Effector CD8-positive, alpha-beta T cell (primary cell): ENCODE data around the gene SNTB2.
A peak's percentile ranks its signal among the peaks of the same experiment; 100 is the strongest.
"Not testable (repeated sequence)": the region's sequence is repeated elsewhere in the genome, so short reads cannot be mapped to it uniquely, and the experiment has no call there.

ENCODE experiments used
- DNase-seq: peaks from one replicate; lab custom pipeline; 2025; lab: John Stamatoyannopoulos, UW
- total RNA-seq, 4 experiments: gene quantifications; one replicate each; lab custom pipeline; 2026; lab: John Stamatoyannopoulos, UW

The SNTB2 gene
- 24.9 to 47.2 (median 41.6) reads per million in 4 experiments for total RNA-seq

DNA sequence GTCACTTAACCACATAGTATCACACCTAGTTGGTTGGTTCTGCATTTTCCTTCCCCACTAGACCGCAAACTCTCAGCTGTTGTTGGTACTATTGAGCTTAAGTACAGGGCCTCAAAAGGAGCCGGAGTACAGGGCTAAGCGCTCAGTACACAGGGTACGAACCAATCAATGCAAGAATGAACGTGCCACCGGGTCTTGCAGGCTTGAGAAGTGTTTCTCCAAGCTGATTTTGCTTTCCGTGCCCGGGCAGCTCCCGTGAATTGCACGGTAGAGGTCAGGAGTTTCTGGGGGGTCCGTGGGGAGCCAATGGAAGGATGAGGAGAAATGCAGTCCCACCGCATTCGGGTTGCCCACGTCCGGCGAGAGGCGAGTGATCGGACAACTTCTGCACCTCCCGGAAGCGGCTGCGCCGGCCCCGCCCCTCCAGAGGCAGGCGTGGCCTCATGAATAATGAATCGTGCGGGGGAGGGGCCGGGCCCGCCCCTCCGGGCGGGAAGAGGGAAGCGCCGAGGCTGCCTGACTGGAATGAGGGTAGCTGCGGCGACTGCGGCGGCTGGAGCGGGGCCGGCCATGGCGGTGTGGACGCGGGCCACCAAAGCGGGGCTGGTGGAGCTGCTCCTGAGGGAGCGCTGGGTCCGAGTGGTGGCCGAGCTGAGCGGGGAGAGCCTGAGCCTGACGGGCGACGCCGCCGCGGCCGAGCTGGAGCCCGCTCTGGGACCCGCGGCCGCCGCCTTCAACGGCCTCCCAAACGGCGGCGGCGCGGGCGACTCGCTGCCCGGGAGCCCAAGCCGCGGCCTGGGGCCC lies at the start of gene SNTB2:
Gene SNTB2, plus strand, starts transcription at position 523 of the 804 bp plus-strand sequence. Its CDS starts 3 bp downstream, at position 526.
- peak; percentile 76 for DNase-seq

DNA sequence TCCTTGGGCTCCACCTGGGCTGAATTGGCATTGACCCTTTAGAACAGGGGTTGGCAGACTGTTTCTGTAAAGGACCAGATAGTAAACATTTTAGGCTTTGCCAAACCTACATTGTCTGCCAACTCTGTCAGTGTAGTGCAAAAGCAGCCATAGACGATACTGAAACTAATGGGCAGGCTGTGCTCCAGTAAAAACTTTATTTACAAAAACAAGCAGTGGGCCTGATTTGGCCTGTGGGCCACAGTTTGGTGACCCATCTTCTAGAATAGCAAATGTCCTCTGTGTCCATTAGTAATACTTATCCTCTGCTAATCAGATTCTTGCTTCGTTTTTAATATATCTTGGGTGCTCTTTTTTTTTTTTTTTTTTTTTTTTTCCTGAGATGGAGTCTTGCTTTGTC lies 48.4 kb upstream of the SNTB2 start:
- no peak for DNase-seq

DNA sequence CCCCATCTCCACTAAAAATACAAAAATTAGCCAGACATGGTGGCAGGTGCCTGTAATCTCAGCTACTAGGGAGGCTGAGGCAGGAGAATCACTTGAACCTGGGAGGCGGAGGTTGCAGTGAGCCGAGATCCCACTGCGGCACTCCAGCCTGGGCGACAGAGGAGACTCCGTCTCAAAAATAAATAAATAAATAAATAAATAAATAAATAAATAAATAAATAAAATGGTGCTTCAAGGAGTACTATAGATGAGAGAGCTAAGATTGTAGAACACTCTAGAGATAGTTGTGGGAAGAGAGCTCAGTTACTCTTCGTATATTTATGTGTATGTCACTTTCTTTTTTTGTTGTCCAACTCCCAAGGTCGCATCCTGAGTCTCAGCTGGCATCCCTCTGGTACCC lies 47.5 kb upstream of the SNTB2 start:
- DNase-seq = not testable (repeated sequence)

DNA sequence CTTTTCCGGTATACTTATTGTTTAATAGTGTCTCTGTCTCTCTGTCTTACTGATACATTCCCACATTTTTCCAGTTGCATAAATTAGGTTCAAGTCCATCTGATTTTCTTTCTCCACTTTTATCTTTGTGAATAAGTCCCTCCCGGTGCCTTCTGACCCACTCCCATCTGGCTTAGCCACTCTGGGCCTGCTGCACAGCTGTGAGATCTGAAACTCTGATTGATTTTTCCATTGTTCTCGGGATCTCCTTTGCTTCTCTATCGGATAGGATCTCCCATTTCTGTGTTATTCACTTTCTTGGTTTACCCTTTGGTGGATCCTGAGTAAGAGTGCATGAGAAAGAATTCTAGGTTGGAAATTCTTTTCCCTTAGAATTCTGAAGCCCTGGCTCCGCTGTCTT lies 46.0 kb upstream of the SNTB2 start:
- DNase-seq = no peak

DNA sequence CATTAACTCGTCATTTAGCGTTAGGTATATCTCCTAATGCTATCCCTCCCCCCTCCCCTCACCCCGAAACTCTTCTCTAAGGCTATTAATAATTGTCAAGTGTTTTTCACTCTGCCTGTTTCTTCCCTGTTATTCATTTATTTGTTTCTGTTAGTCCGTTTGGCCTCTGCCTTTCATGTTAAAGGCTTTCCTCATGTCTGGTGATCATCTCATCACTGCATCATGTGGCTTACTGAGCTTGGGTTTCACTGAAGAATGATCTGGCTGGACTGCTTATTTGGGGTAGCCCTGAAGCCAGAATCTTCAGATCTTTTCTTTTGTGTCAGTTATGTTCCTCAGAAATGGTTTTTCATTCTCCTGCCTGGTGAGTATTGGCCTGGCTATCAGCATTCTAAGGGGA lies 45.0 kb upstream of the SNTB2 start:
- no peak for DNase-seq

DNA sequence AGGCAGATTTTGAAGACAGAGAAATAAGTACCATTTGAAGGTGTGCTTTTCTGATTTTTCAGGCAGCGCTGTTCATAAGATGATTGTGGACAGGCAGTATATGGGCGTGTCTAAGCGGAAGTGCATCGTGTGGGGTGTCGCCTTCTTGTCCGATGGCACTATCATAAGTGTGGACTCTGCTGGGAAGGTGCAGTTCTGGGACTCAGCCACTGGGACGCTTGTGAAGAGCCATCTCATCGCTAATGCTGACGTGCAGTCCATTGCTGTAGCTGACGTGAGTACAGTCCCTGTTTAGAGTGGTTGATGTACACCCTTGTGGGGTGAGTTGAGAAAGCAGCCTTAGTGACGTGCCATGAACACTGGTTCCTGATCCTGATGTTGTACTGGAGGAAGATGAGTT lies 43.8 kb upstream of the SNTB2 start:
- no peak for DNase-seq

DNA sequence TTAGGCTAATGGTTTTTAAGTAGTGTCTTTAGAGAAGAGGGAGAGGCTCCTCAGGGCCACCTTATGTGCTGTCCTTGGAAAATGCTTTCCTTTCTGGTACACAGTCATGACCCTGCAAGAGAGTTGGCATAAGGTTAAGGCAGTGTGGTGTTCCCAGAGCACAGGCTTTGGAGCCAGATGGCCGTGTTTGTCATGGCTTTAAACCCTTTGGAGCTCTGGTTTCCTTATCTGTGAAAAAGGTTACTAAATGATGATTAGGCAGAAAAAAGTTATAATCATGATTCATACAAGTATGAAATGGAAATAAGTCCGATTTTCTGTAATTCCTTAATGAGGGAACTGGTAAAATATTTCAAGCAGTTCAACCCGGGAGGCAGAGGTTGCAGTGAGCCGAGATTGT lies 41.3 kb upstream of the SNTB2 start:
- DNase-seq = no peak

DNA sequence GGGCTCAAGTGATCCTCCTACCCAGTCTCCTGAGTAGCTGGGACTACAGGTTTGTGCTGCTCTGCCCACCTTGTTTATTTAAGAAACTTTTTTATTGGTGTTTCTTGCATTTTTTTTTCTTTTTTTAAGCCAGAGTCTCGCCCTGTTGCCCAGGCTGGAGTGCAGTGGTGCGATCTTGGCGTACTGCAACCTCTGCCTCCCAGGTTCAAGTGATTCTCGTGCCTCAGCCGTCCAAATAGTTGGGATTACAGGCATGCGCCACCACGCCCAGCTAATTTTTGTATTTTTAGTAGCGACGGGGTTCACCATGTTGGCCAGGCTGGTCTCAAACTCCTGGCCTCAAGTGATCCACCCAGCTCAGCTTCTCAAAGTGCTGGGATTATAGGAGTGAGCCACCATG lies 37.3 kb upstream of the SNTB2 start:
- not testable (repeated sequence) for DNase-seq

DNA sequence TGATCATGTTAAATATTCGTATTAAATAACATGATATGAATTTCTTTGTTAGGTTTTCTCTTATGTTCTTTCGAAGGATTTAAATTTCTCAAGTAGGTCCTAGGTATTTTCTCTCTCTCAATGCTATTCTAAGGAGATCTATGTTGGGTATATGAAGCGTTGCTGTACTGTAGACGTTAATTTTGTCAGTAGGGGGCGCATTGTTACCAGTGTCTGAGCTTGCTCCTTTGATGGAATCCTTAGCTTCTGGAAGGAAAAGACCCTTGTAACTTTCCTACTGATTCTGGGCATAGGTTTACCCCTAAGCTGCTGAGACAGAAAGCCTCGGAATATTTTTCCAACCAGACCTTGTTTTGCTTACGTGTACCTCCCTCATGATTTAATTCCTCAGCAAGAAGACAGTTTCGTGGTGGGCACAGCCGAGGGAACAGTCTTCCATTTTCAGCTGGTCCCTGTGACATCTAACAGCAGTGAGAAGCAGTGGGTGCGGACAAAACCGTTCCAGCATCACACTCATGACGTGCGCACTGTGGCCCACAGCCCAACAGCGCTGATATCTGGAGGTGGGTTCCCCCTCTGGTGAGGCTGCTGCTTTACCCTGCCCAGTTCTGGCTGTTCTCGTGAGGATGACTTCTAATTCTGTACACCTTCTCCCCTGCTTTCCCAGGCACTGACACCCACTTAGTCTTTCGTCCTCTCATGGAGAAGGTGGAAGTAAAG lies 36.7 kb upstream of the SNTB2 start:
- peak; percentile 11 for DNase-seq

DNA sequence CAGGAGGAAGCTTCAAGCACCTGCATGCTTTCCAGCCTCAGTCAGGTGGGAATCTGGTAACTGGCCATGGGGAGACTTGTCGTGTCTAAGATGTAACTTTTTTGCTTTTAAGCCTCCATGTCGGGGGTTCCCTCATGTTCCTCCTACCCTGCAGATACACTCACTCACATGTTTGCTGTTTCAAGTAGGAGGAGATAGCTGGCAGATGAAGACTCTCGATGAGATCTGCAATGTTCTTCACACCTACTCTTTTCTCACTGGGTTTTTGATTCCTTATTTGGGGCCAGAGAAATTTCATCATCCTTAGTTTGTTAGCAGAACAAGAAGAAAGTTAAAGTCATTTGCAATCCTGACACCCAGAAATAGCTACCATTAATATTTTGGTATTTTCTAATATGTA lies 29.8 kb upstream of the SNTB2 start:
- no peak for DNase-seq

DNA sequence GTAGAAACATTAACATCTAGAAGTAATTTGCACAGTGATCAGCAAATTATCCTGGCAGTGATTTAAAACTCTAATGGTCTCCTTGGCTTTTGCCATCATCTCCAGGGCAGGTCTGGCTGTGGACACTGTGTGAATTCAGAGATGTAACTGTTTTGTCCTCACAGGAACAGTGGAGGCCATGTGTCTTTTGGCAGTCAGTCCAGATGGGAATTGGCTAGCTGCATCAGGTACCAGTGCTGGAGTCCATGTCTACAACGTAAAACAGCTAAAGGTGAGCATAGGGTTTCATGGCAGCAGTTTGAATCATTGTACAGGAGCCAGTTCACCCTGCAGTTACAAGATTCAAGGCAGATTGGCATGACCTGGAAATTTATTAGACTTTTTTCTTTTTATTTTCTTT lies 26.8 kb upstream of the SNTB2 start:
- DNase-seq = no peak

DNA sequence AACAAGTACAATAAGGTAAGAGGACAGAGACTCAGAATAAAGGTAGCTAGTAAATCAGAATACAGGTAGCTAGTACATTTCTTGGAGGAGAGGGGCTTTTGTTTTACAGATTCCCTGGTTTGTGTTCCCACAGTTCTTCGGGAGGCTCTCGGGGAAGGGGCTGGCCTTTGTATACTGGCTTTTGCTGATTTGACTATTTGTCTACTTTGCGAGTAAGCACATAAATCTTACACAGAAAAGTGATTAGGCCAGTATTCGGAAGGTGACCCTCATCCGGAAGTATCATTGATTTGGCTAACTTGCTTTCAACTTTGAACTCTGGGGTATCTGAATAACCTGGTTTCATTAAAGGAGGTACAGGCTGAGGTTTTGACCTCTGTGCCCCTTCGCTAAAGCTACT lies 21.4 kb upstream of the SNTB2 start:
- DNase-seq = no peak

DNA sequence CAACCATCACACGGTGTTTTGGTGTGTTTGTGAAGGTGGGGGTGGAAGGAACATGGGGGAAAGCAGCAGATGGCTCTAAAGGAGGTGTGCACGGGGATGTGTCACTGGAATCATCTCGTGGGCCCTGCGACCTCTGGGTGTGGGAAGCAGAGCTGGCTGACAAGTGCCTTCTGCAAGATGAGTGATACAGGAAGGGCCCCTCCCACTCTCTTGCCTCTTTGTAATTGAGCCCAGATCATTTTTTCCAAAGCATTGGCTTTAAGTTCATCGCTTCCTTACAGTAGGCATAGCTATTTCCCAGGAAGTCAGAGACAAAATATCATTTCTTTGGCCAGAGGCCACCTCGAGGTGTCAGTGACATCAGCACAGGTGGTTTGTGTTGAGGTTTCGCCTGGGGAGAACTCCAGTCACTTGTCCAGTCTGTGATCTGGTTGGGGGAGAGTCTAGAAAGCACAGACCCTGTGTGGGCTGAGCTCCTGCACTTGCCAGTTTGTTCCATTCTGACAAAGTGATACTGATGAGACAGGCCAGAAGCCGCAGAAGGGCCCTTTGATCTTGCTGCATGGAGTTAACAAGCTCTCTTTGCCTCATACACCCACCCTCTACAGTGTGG lies 20.6 kb upstream of the SNTB2 start:
- no peak for DNase-seq

DNA sequence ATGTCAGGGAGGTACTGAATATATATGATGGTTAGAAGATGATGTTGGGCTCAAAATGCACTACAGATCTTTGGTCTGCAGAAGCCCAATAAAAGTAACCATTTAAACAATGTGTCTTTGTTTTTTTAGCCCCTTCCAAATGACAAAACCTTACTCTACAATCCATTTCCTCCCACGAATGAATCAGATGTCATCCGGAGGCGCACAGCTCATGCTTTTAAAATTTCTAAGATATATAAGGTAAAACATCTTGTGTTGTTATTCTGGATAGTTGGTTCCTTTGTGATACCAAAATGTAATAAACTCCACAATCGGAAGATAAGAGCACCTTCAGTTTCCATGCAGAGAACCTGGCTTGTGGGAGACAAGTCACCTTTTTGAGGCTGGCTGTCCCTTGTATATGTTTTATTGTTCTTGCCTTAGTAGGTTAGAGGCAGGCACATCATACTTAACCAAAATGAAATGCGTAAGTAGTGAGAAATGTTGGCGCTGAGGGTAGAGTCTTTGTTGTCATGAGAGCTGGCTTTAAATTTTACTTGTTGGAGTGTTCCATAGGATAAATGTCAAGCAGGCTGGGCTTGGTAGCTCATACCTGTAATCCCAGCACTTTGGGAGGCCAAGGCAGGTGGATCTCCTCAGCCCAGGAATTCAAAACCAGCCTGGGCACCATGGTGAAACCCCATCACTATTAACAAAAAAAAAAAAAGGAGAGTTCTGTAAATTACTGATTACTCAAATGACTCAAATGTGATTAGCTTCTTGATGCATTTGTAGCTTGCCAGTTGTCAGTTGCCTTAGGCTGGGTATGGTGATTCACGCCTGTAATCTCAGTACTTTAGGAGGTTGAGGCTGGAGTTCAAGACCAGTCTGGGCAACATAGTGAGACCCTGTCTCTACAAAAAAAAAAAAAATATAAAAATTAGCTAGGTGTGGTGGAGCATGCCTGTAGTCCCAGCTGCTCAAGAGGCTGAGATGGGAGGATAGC lies 19.7 kb upstream of the SNTB2 start:
- no peak for DNase-seq

DNA sequence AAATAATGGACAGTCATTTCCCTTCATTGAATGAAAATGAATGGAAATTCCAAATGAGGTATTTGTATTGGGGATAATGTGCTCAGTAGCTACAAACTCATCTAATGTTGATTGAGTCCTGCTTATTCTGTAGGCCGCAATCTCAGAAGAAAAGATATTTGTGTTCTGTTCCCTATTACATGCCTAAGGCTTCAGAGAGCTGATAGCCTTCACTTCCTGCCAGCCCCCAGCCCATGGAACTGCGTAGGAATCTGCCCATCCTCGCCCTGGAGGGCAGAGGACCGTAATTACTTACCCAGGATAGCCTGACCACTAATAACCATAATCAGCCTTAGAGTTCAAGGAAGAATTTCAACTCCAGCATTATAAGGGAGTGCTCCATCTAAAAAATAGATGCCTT lies 17.9 kb upstream of the SNTB2 start:
- DNase-seq = no peak

DNA sequence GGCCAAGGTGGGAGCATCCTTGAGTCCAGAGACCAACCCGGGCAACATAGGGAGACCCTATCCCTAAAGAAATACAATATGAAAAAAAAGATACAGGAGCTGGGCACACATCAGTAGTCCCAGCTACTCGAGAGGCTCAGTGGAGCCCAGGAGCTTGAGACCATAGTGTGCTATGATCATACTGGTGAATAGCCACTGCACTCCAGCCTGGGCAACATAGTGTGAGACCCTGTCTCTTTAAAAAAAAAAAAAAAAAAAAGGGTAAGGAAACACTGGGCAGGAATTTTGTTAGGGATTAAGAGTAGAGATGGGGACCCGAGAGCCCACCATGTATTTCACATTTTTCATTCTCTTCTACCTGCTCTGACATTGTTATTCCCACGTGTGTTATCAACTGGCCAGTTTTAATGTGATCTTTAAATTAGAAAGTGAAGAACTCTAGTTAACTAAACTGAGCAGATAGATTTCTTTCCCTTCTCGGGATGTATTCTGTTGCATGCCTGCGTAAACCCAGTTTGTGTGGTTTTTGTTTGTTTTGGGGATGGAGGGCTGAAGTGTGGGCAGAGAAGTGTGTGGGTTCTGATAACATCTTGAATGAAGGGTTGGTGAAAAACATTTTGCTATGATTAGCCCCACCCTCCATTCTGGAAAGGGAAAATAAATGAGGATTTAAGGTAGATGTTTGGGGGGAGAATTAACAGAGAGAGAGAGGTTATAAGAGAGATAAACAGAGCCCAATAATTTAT lies 17.2 kb upstream of the SNTB2 start:
- DNase-seq = no peak

DNA sequence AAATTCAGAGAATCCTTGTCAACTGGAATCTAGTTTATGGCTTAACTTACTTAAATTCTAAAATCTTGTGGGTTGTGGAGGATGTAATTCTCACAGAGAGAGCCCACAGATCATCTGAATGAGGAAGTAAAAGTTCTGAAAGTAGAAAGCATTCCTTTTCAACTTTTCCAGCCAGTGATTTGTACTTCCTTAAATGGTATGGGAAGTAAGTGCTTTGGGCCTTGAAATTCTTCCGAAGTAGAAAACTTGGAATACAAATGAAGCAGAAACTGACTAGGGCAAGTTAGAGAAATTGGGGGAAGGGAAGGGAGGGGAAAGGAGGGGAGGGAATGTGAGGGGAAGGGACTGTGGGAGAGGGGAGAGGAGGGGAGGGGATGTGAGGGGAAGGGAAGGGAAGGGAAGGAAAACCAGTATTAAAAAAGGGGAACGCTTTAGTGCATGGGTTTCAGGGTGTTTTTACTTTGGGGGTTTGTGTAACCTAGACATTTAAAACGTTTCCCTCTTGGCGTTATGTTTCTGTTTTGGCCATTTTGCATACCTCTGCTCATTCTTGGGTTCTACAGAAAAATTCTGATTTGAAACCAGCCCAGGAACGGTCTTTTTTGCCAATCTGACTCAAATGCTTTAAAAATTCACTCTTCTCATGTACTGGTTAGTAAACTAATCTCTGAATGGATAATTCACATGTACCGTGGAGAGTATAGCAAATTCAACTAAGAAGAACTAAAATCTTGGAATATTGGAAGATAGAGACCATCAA lies 15.5 kb upstream of the SNTB2 start:
- DNase-seq = no peak

DNA sequence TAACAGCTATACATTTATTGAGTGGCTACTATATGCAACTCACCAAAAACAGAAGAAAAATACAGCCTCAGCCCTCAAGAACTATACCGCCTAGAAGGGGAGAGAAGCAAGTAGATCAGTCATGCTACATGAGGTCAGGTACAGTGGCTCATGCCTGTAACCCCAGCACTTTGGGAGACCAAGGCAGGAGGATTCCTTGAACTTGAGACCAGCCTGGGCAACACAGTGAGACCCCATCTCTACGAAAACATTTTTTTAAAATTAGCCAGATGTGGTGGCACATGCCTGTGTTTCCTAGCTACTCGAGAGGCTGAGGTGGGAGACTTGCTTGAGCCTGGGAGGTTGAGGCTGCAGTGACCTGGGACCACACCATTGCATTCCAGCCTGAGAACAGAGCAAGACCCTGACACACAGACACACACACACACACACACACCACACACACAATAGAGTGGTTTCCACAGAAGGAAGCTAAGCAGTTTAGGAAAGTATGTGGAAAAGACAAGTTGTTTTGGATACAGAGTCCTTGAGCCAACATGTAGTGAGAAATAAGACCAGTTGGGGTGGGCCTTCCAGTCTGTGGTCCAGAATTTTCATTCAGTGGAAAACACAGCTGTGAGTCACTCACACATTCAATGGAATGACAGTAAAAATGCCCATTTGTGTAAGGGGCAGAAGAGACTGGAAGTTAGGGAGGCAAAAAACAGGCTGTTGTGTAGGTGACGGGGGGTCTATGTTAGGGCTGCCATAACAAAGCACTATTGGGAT lies 10.7 kb upstream of the SNTB2 start:
- DNase-seq = no peak

DNA sequence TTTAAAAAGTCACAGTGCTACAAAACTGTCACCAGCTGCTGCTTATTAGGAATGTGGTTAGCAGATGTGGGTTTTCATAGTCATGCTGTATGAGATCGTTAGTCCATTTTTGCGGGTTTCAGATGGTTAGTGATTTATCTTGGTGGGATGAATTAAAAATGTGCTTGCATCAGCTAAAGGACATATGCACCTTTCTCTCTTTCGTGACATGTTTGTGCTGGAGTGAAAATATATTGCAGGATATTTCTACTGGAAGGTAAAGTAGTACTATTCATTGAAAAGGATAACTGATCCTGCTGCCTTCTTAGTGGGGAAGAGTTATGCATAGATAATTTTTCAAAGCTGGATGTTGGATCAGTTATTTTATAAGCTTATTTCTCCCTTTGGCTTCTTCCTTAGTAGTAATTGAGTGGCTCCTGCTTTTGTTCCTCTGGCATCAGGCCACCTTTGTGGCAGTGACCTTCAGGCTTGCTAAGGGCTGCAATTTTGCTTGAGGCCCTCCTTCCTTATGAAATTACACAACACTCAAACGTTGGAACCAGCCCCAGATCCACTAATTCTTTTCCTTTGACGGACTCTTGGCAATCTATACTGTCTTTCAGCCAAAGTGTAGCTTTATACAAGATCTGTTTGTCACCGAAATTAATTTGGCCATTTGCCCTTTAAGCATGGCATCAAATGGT lies 7.5 kb upstream of the SNTB2 start:
- no peak for DNase-seq
